Heart left ventricle (tissue), 16 donors: ENCODE measurements around the gene DDX27. TPM values are rescaled to one million over a fixed set of nuclear protein-coding genes. Genes with fewer than 3 reads are reported as not detected.

Experiments used
- ATAC-seq, 4 donors: fragments of 200-7000 bp; cut with Tn5 transposase; one replicate each; pipeline ENCODE4 v1.9.1; 2020 to 2022; ENCODE audit warnings: moderate library complexity in 4 of 4, mild to moderate bottlenecking in 3 of 4, moderate number of reproducible peaks in 1 of 4
- DNase-seq, 5 donors: peaks; one replicate each; pipeline ENCODE4 v3.0.0-alpha.2; 2020
- H3K27ac ChIP-seq, 12 donors: fragments of 200-600 bp; sonication (generic) in 4 of 12; one replicate each; pipeline versions ENCODE4 v1.5.0 to v1.8.0; 2016 to 2022; ENCODE audit warnings: mild to moderate bottlenecking in 2 of 12
- H3K27me3 ChIP-seq, 9 donors: fragments of 200-600 bp; sonication (generic) in 2 of 9; one replicate each; pipeline versions ENCODE4 v1.5.1 to v1.8.0; 2016 to 2022; ENCODE audit warnings: mild to moderate bottlenecking in 3 of 9
- H3K36me3 ChIP-seq, 9 donors: fragments of 200-600 bp; sonication (generic) in 2 of 9; one replicate each; pipeline versions ENCODE4 v1.5.0 to v1.8.0; 2018 to 2022; ENCODE audit warnings: mild to moderate bottlenecking in 2 of 9
- H3K4me1 ChIP-seq, 12 donors: fragments of 200-600 bp; sonication (generic) in 4 of 12; one replicate each; pipeline versions ENCODE4 v1.5.0 to v1.8.0; 2016 to 2022; ENCODE audit warnings: mild to moderate bottlenecking in 3 of 12
- H3K4me3 ChIP-seq, 12 donors: fragments of 200-600 bp; sonication (generic) in 4 of 12; one replicate each; pipeline versions ENCODE4 v1.5.0 to v1.8.0; 2017 to 2022; ENCODE audit warnings: mild to moderate bottlenecking in 9 of 12, moderate library complexity in 4 of 12
- H3K9me3 ChIP-seq, 12 donors: fragments of 200-600 bp; sonication (generic) in 4 of 12; one replicate each; pipeline versions ENCODE4 v1.5.0 to v1.8.0; 2016 to 2022; ENCODE audit warnings: mild to moderate bottlenecking in 1 of 12
- POLR2A ChIP-seq, 2 donors: fragments of 450-650 bp; IDR thresholded peaks; one replicate each; pipeline ENCODE4 v1.6.1; 2017; ENCODE audit warnings: antibody characterized with exemption in 2 of 2, mild to moderate bottlenecking in 2 of 2, moderate library complexity in 2 of 2
- WGBS, 4 donors: extraction: QIAGEN DNeasy Blood & Tissue Kit in 2 of 4; methylation state at CpG; one replicate each; pipeline versions ENCODE4 v1.1.5 to v1.1.7; 2013 to 2018; 5-methylcytosine and 5-hydroxymethylcytosine counted together
- intact Hi-C, 10 donors: fragments of 100-400 bp; cut with DNase I; formaldehyde crosslinking; loops; one replicate each; pipeline versions ENCODE4 v1.11.1 to v1.14.2; 2022
- polyA plus RNA-seq, 2 donors: library from polyadenylated mRNA; stranded (reverse); fragments of 200-250 nt; gene quantifications; one replicate each; pipeline ENCODE4 v1.2.3, GENCODE V29; 2013
- total RNA-seq, 9 donors: library from RNA; depleted of rRNA in 2 of 9; stranded (reverse); fragments of >200 nt in 2 of 9; fragmentation: NEBNext Ultra II Directional in 3 of 9; extraction: Animal tissue kit (Norgen Biotek cat#: 25700) in 3 of 9; gene quantifications; one replicate each; pipeline versions ENCODE4 v1.1.0 to v1.2.4, GENCODE V29; 2016 to 2023
- TF ChIP-seq, protein P1 (sequence below), 12 donors: fragments of 200-600 bp; sonication (generic) in 4 of 12; IDR thresholded peaks; one replicate each; pipeline versions ENCODE4 v1.5.0 to v1.8.0; 2018 to 2022; ENCODE audit warnings: antibody characterized with exemption in 12 of 12, mild to moderate bottlenecking in 5 of 12
- donor health status: ischemic (EF 13 %, LVEDD 7.1; RV severe dilation, severe dysfunction).
- donor health status: healthy with polysubstance abuse.
- donor health status: DM: no; HTN: yes; CAD: no.
- donor health status: DM: no; HTN: no; CAD: no.
- donor health status: ischemic (EF 25% LVEDD 6.9; RV normal size, moderate dysfunction).
- donor health status: ischemic (EF 25% LVEDD 5.7; RV mildly dilated, moderate dysfunction).
- donor health status: healthy.
- donor health status: DM: yes; HTN: yes; CAD: no.
- donor health status: ischemic (EF 35%, LVEDD 5.7; RV mildly dilated, moderate dysfunction).
- donor health status: nonischemic (EF 11% LVEDD 7.7; RV severe dilation, severe dysfunction).
- donor health status: DM: yes; HTN: yes; CAD: no.
- donor health status: PGD.
- donor health status: ischemic (EF 29% LVEDD 5.4; RV normal size, mild dysfunction).
- donor health status: nonischemic (EF 23%, LVEDD 6.1; RV moderate dilation, normal function).

The DDX27 gene
- total and polyA plus RNA-seq, 11 donors: 12.0 to 34.2 (median 13.9) TPM

DNA sequence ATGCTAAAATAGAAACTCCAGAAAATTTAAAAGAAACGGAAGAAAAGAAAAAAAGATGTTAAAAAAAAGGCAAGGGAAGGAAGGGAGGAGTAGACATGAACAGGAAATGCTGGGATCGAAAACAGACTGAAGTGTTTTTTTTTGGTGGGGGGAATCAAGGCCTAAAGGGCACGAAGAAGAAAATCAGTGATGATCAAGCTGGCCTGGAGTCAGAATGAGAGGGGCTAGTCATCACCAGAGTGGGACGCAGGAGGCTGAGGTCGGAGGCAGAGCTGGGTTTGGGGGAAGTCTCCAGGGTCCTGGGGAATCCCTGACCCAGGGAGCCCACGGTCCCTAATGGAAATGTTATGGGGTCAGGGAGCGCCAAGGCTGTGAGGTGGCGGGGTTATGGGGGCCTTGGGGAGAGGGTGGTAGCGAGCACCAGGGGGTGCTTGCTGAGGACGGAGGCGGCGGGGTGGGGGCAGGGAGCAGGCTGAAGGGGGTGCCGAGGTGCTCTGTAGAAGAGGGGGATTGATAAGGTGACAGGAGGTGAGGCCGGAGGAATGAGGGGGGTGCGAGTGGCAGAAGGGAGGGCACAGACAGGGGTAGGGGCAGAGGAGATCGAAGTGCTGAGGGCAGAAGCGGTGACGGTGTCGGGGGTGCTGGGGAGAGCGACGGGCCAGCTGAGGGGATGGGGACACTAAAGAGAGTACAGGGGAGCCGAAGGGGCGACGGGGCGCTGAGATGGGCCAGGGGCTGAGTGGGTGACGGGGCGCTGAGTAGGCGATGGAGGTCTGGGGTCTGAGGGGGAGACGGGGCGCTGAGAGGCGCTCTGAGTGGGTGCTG is 58.0 kb downstream of the DDX27 start:
- peaks cover 11 to 73% (median 60%) of the 10 kb centered on the region in 9 donors for H3K36me3 ChIP-seq
- H3K4me3 ChIP-seq: peak overlapping the region; percentile 64 to 90 (median 82)
- H3K27ac ChIP-seq: peak overlapping the region; percentile 90 to 99 (median 96)
- peaks cover 22 to 77% (median 47%) of the 10 kb centered on the region in 12 donors for H3K4me1 ChIP-seq
- 2 to 4% (median 3%) methylated on average over 31 of the region's 31 CpGs for WGBS, 4 donors
- ATAC-seq (peak in 2 of 4 donors; percentile 4 to 9), DNase-seq (peak; percentile 39 to 70 (median 45))
- intact Hi-C loops: no loop called here
- H3K9me3 ChIP-seq: peaks cover 0 to 26% (median 9%) of the 10 kb centered on the region in 12 donors
- no peaks in the 10 kb centered on the region for H3K27me3 ChIP-seq
- no peak for TF ChIP-seq POLR2A (IDR thresholded peaks at IDR 0.05)
- TF ChIP-seq, protein P1, sequence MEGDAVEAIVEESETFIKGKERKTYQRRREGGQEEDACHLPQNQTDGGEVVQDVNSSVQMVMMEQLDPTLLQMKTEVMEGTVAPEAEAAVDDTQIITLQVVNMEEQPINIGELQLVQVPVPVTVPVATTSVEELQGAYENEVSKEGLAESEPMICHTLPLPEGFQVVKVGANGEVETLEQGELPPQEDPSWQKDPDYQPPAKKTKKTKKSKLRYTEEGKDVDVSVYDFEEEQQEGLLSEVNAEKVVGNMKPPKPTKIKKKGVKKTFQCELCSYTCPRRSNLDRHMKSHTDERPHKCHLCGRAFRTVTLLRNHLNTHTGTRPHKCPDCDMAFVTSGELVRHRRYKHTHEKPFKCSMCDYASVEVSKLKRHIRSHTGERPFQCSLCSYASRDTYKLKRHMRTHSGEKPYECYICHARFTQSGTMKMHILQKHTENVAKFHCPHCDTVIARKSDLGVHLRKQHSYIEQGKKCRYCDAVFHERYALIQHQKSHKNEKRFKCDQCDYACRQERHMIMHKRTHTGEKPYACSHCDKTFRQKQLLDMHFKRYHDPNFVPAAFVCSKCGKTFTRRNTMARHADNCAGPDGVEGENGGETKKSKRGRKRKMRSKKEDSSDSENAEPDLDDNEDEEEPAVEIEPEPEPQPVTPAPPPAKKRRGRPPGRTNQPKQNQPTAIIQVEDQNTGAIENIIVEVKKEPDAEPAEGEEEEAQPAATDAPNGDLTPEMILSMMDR (IDR thresholded peaks at IDR 0.05): no peak

DNA sequence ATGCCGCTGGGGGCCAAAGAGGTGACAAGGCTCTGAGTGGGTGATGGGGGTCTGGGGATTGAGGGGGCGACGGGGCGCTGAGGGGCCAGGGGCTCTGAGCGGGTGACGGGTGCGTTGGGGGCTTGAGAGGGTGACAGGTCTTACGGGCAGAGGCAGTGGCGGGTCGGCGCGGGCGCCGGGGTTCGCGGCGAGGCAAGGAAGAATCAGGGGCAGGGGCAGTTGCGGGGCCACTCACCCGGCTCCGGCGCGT is 58.5 kb downstream of the DDX27 start:
- Histone ChIP-seq H3K9me3 (peaks cover 0 to 32% (median 9%) of the 10 kb centered on the region in 12 donors), H3K27me3 (no peaks in the 10 kb centered on the region), H3K27ac (peak overlapping the region; percentile 90 to 99 (median 96)), H3K36me3 (peaks cover 14 to 73% (median 60%) of the 10 kb centered on the region in 9 donors), H3K4me3 (peak overlapping the region; percentile 64 to 90 (median 82)), H3K4me1 (peaks cover 20 to 77% (median 49%) of the 10 kb centered on the region in 12 donors)
- intact Hi-C loops: loop anchor here in 1 of 10 donors (2.0 kb wide), 1 partner anchor 89 kb away; the partner anchor contains the start of gene STAU1
- WGBS, 4 donors: 0 to 2% (median 0%) methylated on average over 17 to 22 of the region's 22 CpGs
- DNase-seq: no peak
- ATAC-seq: peak in 1 of 4 donors; percentile 2
- peak in 1 of 2 donors; percentile 92 for TF ChIP-seq POLR2A (IDR thresholded peaks at IDR 0.05)
- TF ChIP-seq, protein P1 (IDR thresholded peaks at IDR 0.05): no peak

DNA sequence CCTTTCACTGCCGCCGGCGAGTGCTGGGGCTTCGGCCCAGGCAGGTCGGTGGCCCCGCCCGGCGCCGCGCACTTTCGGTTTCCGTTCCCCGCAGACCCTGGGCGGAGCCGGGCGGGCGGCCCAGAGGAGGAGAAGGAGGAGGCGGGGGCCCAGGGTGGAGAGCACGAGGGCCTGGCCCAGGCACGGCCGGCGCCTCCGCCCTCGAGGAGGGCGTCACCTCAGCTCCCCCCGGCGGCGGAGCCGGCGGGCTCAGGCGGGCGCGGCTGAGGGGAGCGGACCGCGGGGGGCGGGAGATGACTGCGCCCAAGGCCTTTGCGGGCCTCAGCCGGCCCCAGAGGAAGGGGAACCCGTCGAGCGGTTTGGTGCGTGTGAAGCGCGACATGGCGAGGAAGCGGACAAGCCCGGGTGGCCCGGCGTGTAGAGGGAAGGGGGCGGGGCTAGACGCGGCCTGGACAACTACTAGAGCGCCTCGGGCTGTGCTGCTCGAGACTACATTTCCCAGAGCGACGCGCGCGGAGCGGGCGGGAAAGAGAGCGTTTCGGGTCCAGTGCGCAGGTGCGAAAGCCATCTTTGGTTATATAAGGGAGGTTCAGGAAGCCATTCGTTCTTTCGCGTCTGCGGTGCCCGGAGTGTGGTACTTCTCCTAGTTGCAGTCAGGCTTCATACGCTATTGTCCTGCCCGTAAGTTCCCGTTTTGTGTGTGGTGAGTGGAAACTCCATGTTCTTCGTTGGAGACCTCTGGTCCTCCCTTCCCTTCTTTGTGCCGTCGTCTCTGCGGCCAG is 59.0 kb downstream of the DDX27 start, which contains the start of gene ZNFX1:
Gene ZNFX1 (minus strand): TSS at position 22 of the 782 bp plus-strand sequence. CDS start 2,218 bp downstream, outside the sequence.
- peaks cover 16 to 73% (median 60%) of the 10 kb centered on the region in 9 donors for H3K36me3 ChIP-seq
- peaks cover 0 to 37% (median 9%) of the 10 kb centered on the region in 12 donors for H3K9me3 ChIP-seq
- H3K27ac ChIP-seq: peak within 1 kb of the TSS; percentile 90 to 99 (median 96)
- peak; percentile 93 to 97 (median 94) for ATAC-seq
- peaks cover 20 to 77% (median 47%) of the 10 kb centered on the region in 12 donors for H3K4me1 ChIP-seq
- intact Hi-C loops: loop anchor here in 1 of 10 donors (2.0 kb wide), 1 partner anchor 89 kb away; the partner anchor contains the start of gene STAU1
- no peaks in the 10 kb centered on the region for H3K27me3 ChIP-seq
- TF ChIP-seq, protein P1 (IDR thresholded peaks at IDR 0.05): peak in 3 of 12 donors; percentile 19 to 34 (median 26)
- TF ChIP-seq POLR2A (IDR thresholded peaks at IDR 0.05): peak; percentile 86 to 98
- H3K4me3 ChIP-seq: peak within 1 kb of the TSS; percentile 64 to 90 (median 82)
- peak; percentile 99 to 100 (median 99) for DNase-seq
- 0 to 1% (median 0%) methylated on average over 31 to 80 of the region's 80 CpGs for WGBS, 4 donors
